HepG2 (cell line): ENCODE results near the gene ZNF804A. TPM values are rescaled to one million over a fixed set of nuclear protein-coding genes. Genes with fewer than 3 reads are reported as not detected.

ENCODE experiments used
- ATAC-seq: fragments of 200-7000 bp; cut with Tn5 transposase; 3 replicates; pipeline ENCODE4 v1.9.1; 2020; ENCODE audit warnings: mild to moderate bottlenecking, moderate library complexity
- BruUV-seq: library from RNA; stranded (reverse); fragments of 400-500 nt; replicated peaks from 2 replicates; lab custom pipeline; 2021; lab: Mats Ljungman, UMichigan
- CTCF ChIA-PET: fragments of 300-600 bp; formaldehyde crosslinking; extraction: SDS; loops from one replicate; lab custom pipeline; 2021; ENCODE audit warnings: low total read pairs, inconsistent platforms, low intra/inter-chr PET ratio; lab: Yijun Ruan, JAX
- POLR2A ChIA-PET: fragments of 350-600 bp; sonication (Branson Sonifier 250); formaldehyde crosslinking; loops from one replicate; lab custom pipeline; 2020; ENCODE audit warnings: antibody characterized with exemption, inconsistent platforms; lab: Yijun Ruan, JAX
- DNase-seq: peaks from one replicate; pipeline ENCODE4 v3.0.0-alpha.2; 2015; ENCODE audit warnings: low spot score
- FAIRE-seq: peaks from 3 replicates; lab custom pipeline; 2011; peaks lifted over from hg19 to GRCh38; lab: Jason Lieb, UNC
- H2AFZ ChIP-seq: one replicate; pipeline ENCODE4 v1.6.1; 2011; ENCODE audit warnings: low read length, inconsistent platforms
- H3K27ac ChIP-seq: fragments of 300-600 bp; 3 replicates; pipeline ENCODE4 v1.8.0; 2011; ENCODE audit warnings: mixed run types, mild to moderate bottlenecking, mixed read lengths, low read length, inconsistent platforms; ENCODE audit not compliant: insufficient read depth; ENCODE audit errors: extremely low read length
- H3K27me3 ChIP-seq, 2 experiments: fragments of 200-600 bp in 1 of 2; 2 replicates in 1 of 2; 3 replicates in 1 of 2; pipeline versions ENCODE4 v1.6.0 to v1.8.0; 2011; ENCODE audit warnings: low read length in 2 of 2, mild to moderate bottlenecking in 2 of 2, moderate library complexity in 2 of 2, inconsistent platforms in 1 of 2; ENCODE audit not compliant: insufficient read depth in 2 of 2, control insufficient read depth in 1 of 2
- H3K36me3 ChIP-seq, 2 experiments: fragments of 200-600 bp in 1 of 2; replicated peaks in 1 of 2; 2 replicates in 1 of 2; 3 replicates in 1 of 2; pipeline versions ENCODE4 v1.5.1 to v1.8.0; 2011; ENCODE audit warnings: low read length in 2 of 2, inconsistent platforms in 1 of 2; ENCODE audit not compliant: insufficient read depth in 2 of 2, control insufficient read depth in 1 of 2
- H3K4me1 ChIP-seq: 2 replicates; pipeline ENCODE4 v1.5.1; 2012; ENCODE audit warnings: low read length, inconsistent platforms; ENCODE audit not compliant: insufficient read depth
- H3K4me2 ChIP-seq: 2 replicates; pipeline ENCODE4 v1.6.0; 2011; ENCODE audit warnings: low read depth, low read length, inconsistent platforms
- H3K4me3 ChIP-seq, 3 experiments: fragments of 200-600 bp in 1 of 3; sonication (generic), shearing (Covaris generic) in 1 of 3; replicated peaks in 1 of 3; 2 replicates each; pipeline ENCODE4 v1.5.1; 2011 to 2016; ENCODE audit warnings: low read length in 3 of 3, inconsistent platforms in 2 of 3, low read depth in 2 of 3, mild to moderate bottlenecking in 2 of 3, control low read depth in 1 of 3, mixed read lengths in 1 of 3; ENCODE audit not compliant: insufficient read depth in 1 of 3
- H3K79me2 ChIP-seq: one replicate; pipeline ENCODE4 v1.6.1; 2011; ENCODE audit warnings: low read length, inconsistent platforms; ENCODE audit not compliant: insufficient read depth
- H3K9ac ChIP-seq: 2 replicates; pipeline ENCODE4 v1.6.0; 2011; ENCODE audit warnings: mild to moderate bottlenecking, low read depth, low read length, inconsistent platforms; ENCODE audit not compliant: insufficient read depth
- H3K9me3 ChIP-seq: 2 replicates; pipeline ENCODE4 v1.5.1; 2012; ENCODE audit warnings: mild to moderate bottlenecking, low read length
- H4K20me1 ChIP-seq: 2 replicates; pipeline ENCODE4 v1.6.0; 2011; ENCODE audit warnings: inconsistent platforms, mild to moderate bottlenecking, low read length, moderate library complexity; ENCODE audit not compliant: insufficient read depth
- AGO1 ChIP-seq: fragments of 200-400 bp; formaldehyde crosslinking; IDR thresholded peaks from 2 replicates; pipeline ENCODE4 v1.6.1; 2017; ENCODE audit warnings: mild to moderate bottlenecking, low read depth, low read length, moderate library complexity; ENCODE audit not compliant: poor library complexity, severe bottlenecking
- CERS6 ChIP-seq: sonication (generic); formaldehyde crosslinking; IDR thresholded peaks from 2 replicates; pipeline ENCODE4 v1.5.0; 2020; ENCODE audit warnings: missing genetic modification reagents
- ERF ChIP-seq: IDR thresholded peaks from 2 replicates; pipeline ENCODE4 v1.6.1; 2018; ENCODE audit warnings: missing biosample characterization, missing genetic modification reagents
- FOXA1 ChIP-seq, 2 experiments: fragments of 450-650 bp in 1 of 2; sonication (generic) in 1 of 2; formaldehyde crosslinking in 1 of 2; IDR thresholded peaks; 2 replicates each; pipeline versions ENCODE4 v1.4.0 to v1.6.1; 2016 to 2020; ENCODE audit warnings: missing genetic modification reagents in 1 of 2
- IKZF4 ChIP-seq: sonication (generic); formaldehyde crosslinking; IDR thresholded peaks from 2 replicates; pipeline ENCODE4 v1.5.1; 2020; ENCODE audit warnings: borderline replicate concordance, mild to moderate bottlenecking, low read depth, missing genetic modification reagents; ENCODE audit errors: not compliant biosample characterization
- MTA3 ChIP-seq: sonication (generic); formaldehyde crosslinking; IDR thresholded peaks from 2 replicates; pipeline ENCODE4 v1.4.0; 2020; ENCODE audit warnings: missing genetic modification reagents
- MTF1 ChIP-seq: sonication (generic); formaldehyde crosslinking; IDR thresholded peaks from 2 replicates; pipeline ENCODE4 v1.5.0; 2020; ENCODE audit warnings: missing genetic modification reagents
- NFRKB ChIP-seq: fragments of 450-650 bp; IDR thresholded peaks from 2 replicates; pipeline ENCODE4 v1.6.1; 2017
- PHB2 ChIP-seq: fragments of 450-650 bp; IDR thresholded peaks from 2 replicates; pipeline ENCODE4 v1.6.1; 2018; ENCODE audit not compliant: partially characterized antibody
- RELA ChIP-seq: sonication (generic); formaldehyde crosslinking; IDR thresholded peaks from 2 replicates; pipeline ENCODE4 v1.4.0; 2020; ENCODE audit warnings: missing genetic modification reagents
- SYNCRIP ChIP-seq: fragments of 200-400 bp; formaldehyde crosslinking; IDR thresholded peaks from 2 replicates; pipeline ENCODE4 v1.6.1; 2018; ENCODE audit warnings: mild to moderate bottlenecking, low read depth, low read length; ENCODE audit not compliant: insufficient read depth
- ZMYM3 ChIP-seq: sonication (generic); formaldehyde crosslinking; IDR thresholded peaks from 2 replicates; pipeline ENCODE4 v1.5.1; 2020; ENCODE audit warnings: mild to moderate bottlenecking, missing genetic modification reagents
- ZNF367 ChIP-seq: sonication (generic); formaldehyde crosslinking; IDR thresholded peaks from 2 replicates; pipeline ENCODE4 v1.4.0; 2020; ENCODE audit warnings: missing genetic modification reagents, borderline replicate concordance
- ZNF674 ChIP-seq: sonication (generic); formaldehyde crosslinking; IDR thresholded peaks from 2 replicates; pipeline ENCODE4 v1.5.0; 2020; ENCODE audit warnings: low read depth, mild to moderate bottlenecking, missing genetic modification reagents
- ZNF678 ChIP-seq: sonication (generic); formaldehyde crosslinking; IDR thresholded peaks from 2 replicates; pipeline ENCODE4 v1.4.0; 2020; ENCODE audit warnings: mild to moderate bottlenecking, missing genetic modification reagents
- ZNF883 ChIP-seq: sonication (generic); formaldehyde crosslinking; IDR thresholded peaks from 2 replicates; pipeline ENCODE4 v1.5.1; 2020; ENCODE audit warnings: mild to moderate bottlenecking, missing genetic modification reagents; ENCODE audit errors: not compliant biosample characterization
- ZSCAN30 ChIP-seq: sonication (generic); formaldehyde crosslinking; IDR thresholded peaks from 2 replicates; pipeline ENCODE4 v1.5.0; 2020; ENCODE audit warnings: mild to moderate bottlenecking, missing genetic modification reagents
- WGBS: methylation state at CpG from one replicate; pipeline ENCODE4 v1.1.6; 2017; ENCODE audit warnings: low lambda C conversion rate; 5-methylcytosine and 5-hydroxymethylcytosine counted together
- in situ Hi-C: cut with HindIII; loops from 2 replicates; pipeline ENCODE4 v1.10.0; 2017; ENCODE audit warnings: low pct_unique_long_range_greater_than_20kb; ENCODE audit not compliant: extremely low pct_ligation_motif_present
- intact Hi-C: fragments of 100-400 bp; cut with micrococcal nuclease; formaldehyde crosslinking; loops from one replicate; pipeline ENCODE4 v1.10.0; 2022; ENCODE audit not compliant: unreplicated experiment
- polyA plus RNA-seq, 8 experiments: library from polyadenylated mRNA; depleted of rRNA in 3 of 8; stranded (reverse) in 7 of 8; unstranded in 1 of 8; fragments of >200 nt; fragmentation: Illumina TruSeq in 4 of 8; extraction: Trizol in 4 of 8; gene quantifications; 2 replicates each; pipeline versions ENCODE4 v1.2.1 to v1.2.3, GENCODE V29; 2011 to 2016; ENCODE audit warnings: low read depth in 4 of 8, missing spikeins in 1 of 8, mixed read lengths in 1 of 8; ENCODE audit not compliant: insufficient read depth in 1 of 8
- total RNA-seq, 5 experiments: library from RNA; depleted of rRNA; stranded (reverse); fragments of >200 nt; fragmentation: Illumina TruSeq; extraction: Trizol; gene quantifications; 2 replicates each; pipeline ENCODE4 v1.2.3, GENCODE V29; 2016; ENCODE audit warnings: low read depth in 1 of 5
- TF ChIP-seq, protein P1 (sequence below): sonication (generic); formaldehyde crosslinking; IDR thresholded peaks from 2 replicates; pipeline ENCODE4 v1.5.0; 2020; ENCODE audit warnings: missing genetic modification reagents, mild to moderate bottlenecking, borderline replicate concordance
- TF ChIP-seq, protein P2 (sequence below): sonication (generic); formaldehyde crosslinking; IDR thresholded peaks from 2 replicates; pipeline ENCODE4 v1.5.0; 2020; ENCODE audit warnings: missing genetic modification reagents

Gene ZNF804A
- total and polyA plus RNA-seq, 2 of the 13 experiments (the other 11 are each of a cell fraction or from before 2014, with no cell fraction given): 0.07 to 0.09 TPM

- TF ChIP-seq MTA3 (CRISPR knock-in tag): no peak
- TF ChIP-seq CERS6 (CRISPR knock-in tag): no peak
- TF ChIP-seq, all 625 proteins: peak for 2
These were observed 100.1 kb downstream of the ZNF804A start (continued) for GRCh38 chr2:184698476-184698875.

DNA sequence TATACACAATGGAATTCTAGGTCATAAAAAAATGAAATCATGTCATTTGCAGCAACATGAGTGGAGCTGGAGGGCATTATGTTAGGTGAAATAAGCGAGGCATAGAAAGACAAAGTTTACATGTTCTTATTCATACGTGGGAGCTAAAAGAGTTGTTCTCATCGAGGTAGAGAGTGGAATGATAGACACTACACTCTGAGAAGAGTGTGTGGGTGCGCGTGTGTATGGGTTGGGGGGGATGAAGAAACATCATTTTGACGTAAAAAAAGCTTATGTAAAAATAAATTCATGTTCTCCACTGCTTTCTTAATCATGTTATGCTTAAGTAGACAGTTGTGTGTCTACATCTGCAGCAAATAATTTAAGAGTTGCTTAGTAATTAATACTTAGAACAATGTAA, 123.6 kb downstream of the ZNF804A start:
- WGBS: 28% methylated on average over 6 of the region's 6 CpGs
- BruUV-seq: no TSS peak
- CTCF ChIA-PET: no interaction called here

More for the DNA sequence above, 123.6 kb downstream of the ZNF804A start:
- H3K27ac ChIP-seq: no peak overlapping the region
- DNase-seq (no peak), ATAC-seq (no peak), FAIRE-seq (no peak)
- no peaks in the 10 kb centered on the region for H3K27me3 ChIP-seq
- POLR2A ChIA-PET: no interaction called here
- TF ChIP-seq AGO1 (no peak), ERF (CRISPR knock-in tag) (no peak), PHB2 (no peak), SYNCRIP (no peak), MTF1 (CRISPR knock-in tag) (no peak), ZNF883 (CRISPR knock-in tag) (no peak), ZNF674 (no peak), RELA (CRISPR knock-in tag) (no peak), NFRKB (no peak), ZNF678 (no peak), IKZF4 (CRISPR knock-in tag) (no peak), ZMYM3 (CRISPR knock-in tag) (no peak), ZNF367 (CRISPR knock-in tag) (no peak), ZSCAN30 (CRISPR knock-in tag) (no peak), FOXA1 (IDR thresholded peaks at IDR 0.05) (no peak), FOXA1 (CRISPR knock-in tag; IDR thresholded peaks at IDR 0.05) (no peak)
- TF ChIP-seq, protein P1, sequence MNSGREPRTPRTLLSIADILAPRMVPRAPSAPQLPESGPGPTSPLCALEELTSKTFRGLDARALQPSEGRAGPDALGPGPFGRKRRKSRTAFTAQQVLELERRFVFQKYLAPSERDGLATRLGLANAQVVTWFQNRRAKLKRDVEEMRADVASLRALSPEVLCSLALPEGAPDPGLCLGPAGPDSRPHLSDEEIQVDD: no peak
- TF ChIP-seq, protein P2, sequence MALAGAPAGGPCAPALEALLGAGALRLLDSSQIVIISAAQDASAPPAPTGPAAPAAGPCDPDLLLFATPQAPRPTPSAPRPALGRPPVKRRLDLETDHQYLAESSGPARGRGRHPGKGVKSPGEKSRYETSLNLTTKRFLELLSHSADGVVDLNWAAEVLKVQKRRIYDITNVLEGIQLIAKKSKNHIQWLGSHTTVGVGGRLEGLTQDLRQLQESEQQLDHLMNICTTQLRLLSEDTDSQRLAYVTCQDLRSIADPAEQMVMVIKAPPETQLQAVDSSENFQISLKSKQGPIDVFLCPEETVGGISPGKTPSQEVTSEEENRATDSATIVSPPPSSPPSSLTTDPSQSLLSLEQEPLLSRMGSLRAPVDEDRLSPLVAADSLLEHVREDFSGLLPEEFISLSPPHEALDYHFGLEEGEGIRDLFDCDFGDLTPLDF (CRISPR knock-in tag): no peak
- peaks cover 31% of the 10 kb centered on the region for H3K9me3 ChIP-seq
- no peaks in the 10 kb centered on the region for H3K79me2 ChIP-seq
- no peaks in the 10 kb centered on the region for H3K36me3 ChIP-seq
- H3K4me1 ChIP-seq: no peaks in the 10 kb centered on the region
- no peak overlapping the region for H3K4me3 ChIP-seq
- no peaks in the 10 kb centered on the region for H4K20me1 ChIP-seq
- H3K9ac ChIP-seq: no peak overlapping the region
- in situ Hi-C loops: no loop called here
- H3K4me2 ChIP-seq: no peak overlapping the region
- H2AFZ ChIP-seq: no peak overlapping the region
- intact Hi-C loops: no loop called here
